NT2/D1 (cell line): ENCODE results near the gene WDR70.
"Not testable (repeated sequence)": the region's sequence is repeated elsewhere in the genome, so short reads cannot be mapped to it uniquely, and the experiment has no call there.

ENCODE experiments used
- DNase-seq: peaks from one replicate; pipeline ENCODE4 v3.0.0-alpha.2; 2011; ENCODE audit warnings: low read depth, low spot score
- H3K27me3 ChIP-seq: 2 replicates; pipeline ENCODE4 v1.6.0; 2011; ENCODE audit warnings: mild to moderate bottlenecking; ENCODE audit not compliant: insufficient read length, insufficient read depth
- H3K36me3 ChIP-seq: 2 replicates; pipeline ENCODE4 v1.6.1; 2011; ENCODE audit warnings: mild to moderate bottlenecking, low read length, mixed read lengths; ENCODE audit not compliant: insufficient read depth, insufficient read length
- H3K4me1 ChIP-seq: 2 replicates; pipeline ENCODE4 v1.5.1; 2011; ENCODE audit not compliant: insufficient read depth, insufficient read length
- H3K4me3 ChIP-seq: 2 replicates; pipeline ENCODE4 v1.5.1; 2011; ENCODE audit warnings: low read depth; ENCODE audit not compliant: insufficient read length
- H3K9ac ChIP-seq: 2 replicates; pipeline ENCODE4 v1.6.0; 2011; ENCODE audit warnings: low read depth; ENCODE audit not compliant: insufficient read length
- H3K9me3 ChIP-seq: 2 replicates; pipeline ENCODE4 v1.5.1; 2011; ENCODE audit warnings: mild to moderate bottlenecking, low read length; ENCODE audit not compliant: insufficient read depth
- SUZ12 ChIP-seq: IDR thresholded peaks from 2 replicates; pipeline ENCODE4 v1.6.1; 2011; ENCODE audit not compliant: insufficient read length, insufficient read depth; ENCODE audit errors: extremely low read depth
- YY1 ChIP-seq: IDR thresholded peaks from 2 replicates; pipeline ENCODE4 v1.6.1; 2011; ENCODE audit not compliant: insufficient read length, insufficient read depth
- ZNF274 ChIP-seq: IDR thresholded peaks from 2 replicates; pipeline ENCODE4 v1.6.1; 2011; ENCODE audit warnings: mild to moderate bottlenecking, low read depth, low read length

The WDR70 gene

GRCh38 chr5:37786862-37787519 is 407.9 kb downstream of the WDR70 start:
- no peak for DNase-seq
- Histone ChIP-seq H3K36me3 (no peaks in the 10 kb centered on the region), H3K4me3 (no peak overlapping the region), H3K9me3 (peaks cover 6% of the 10 kb centered on the region; the same call in 1 of the 2 replicates), H3K27me3 (no peaks in the 10 kb centered on the region), H3K4me1 (no peaks in the 10 kb centered on the region), H3K9ac (no peak overlapping the region)
- no peak for TF ChIP-seq SUZ12
- no peak for TF ChIP-seq ZNF274
- no peak for TF ChIP-seq YY1

GRCh38 chr5:37787742-37788141 is 408.6 kb downstream of the WDR70 start:
- Histone ChIP-seq H3K4me3 (no peak overlapping the region), H3K9ac (no peak overlapping the region), H3K9me3 (peaks cover 6% of the 10 kb centered on the region; the same call in 1 of the 2 replicates), H3K27me3 (no peaks in the 10 kb centered on the region), H3K4me1 (no peaks in the 10 kb centered on the region), H3K36me3 (no peaks in the 10 kb centered on the region)
- TF ChIP-seq YY1 (no peak), ZNF274 (no peak), SUZ12 (no peak)
- DNase-seq: no peak

GRCh38 chr5:37789991-37790390 is 410.9 kb downstream of the WDR70 start:
- H3K27me3 ChIP-seq: no peaks in the 10 kb centered on the region
- H3K9ac ChIP-seq: no peak overlapping the region
- H3K4me1 ChIP-seq: no peaks in the 10 kb centered on the region
- no peak overlapping the region for H3K4me3 ChIP-seq
- no peak for DNase-seq
- no peak for TF ChIP-seq YY1
- TF ChIP-seq ZNF274: no peak
- TF ChIP-seq SUZ12: no peak
- no peaks in the 10 kb centered on the region for H3K36me3 ChIP-seq
- peaks cover 6% of the 10 kb centered on the region; the same call in 1 of the 2 replicates for H3K9me3 ChIP-seq

- Histone ChIP-seq H3K36me3 (no peaks in the 10 kb centered on the region), H3K4me1 (no peaks in the 10 kb centered on the region), H3K27me3 (no peaks in the 10 kb centered on the region), H3K9me3 (peaks cover 6% of the 10 kb centered on the region; the same call in 1 of the 2 replicates), H3K9ac (no peak overlapping the region), H3K4me3 (no peak overlapping the region)
- DNase-seq: no peak
- TF ChIP-seq ZNF274 (no peak), SUZ12 (no peak), YY1 (no peak)
These were observed 412.2 kb downstream of the WDR70 start for GRCh38 chr5:37791321-37791720.

DNA sequence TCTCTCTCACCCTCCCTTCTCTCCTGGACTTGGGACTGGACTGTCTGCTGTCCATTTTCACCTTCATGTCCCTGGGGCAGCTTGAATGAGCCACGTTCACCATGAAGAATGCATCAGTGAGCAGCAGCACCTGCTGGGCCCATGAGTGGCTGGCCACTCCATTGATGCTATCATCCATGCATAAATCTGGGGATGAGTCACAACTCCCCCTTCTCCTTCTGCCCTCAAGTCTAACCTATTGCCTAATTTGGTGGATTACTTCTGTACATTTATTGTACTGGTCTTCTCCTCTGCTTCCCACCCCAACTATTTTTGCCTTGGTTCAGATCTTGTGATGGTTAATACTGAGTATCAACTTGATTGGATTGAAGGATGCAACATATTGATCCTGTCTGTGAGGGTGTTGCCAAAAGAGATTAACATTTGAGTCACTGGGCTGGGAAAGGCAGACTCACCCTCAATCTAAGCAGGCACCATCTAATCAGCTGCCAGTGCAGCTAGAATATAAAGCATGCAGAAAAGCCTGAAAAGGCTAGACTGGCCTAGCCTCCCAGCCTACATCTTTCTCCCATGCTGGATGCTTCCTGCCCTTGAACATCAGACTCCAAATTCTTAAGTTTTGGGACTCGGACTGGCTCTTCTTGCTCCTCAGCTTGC is 414.0 kb downstream of the WDR70 start:
- H3K27me3 ChIP-seq: no peaks in the 10 kb centered on the region
- DNase-seq: no peak
- peaks cover 6% of the 10 kb centered on the region; the same call in 1 of the 2 replicates for H3K9me3 ChIP-seq
- no peaks in the 10 kb centered on the region for H3K36me3 ChIP-seq
- H3K4me3 ChIP-seq: no peak overlapping the region
- H3K4me1 ChIP-seq: no peaks in the 10 kb centered on the region
- TF ChIP-seq SUZ12 (no peak), ZNF274 (no peak), YY1 (no peak)
- H3K9ac ChIP-seq: no peak overlapping the region

DNA sequence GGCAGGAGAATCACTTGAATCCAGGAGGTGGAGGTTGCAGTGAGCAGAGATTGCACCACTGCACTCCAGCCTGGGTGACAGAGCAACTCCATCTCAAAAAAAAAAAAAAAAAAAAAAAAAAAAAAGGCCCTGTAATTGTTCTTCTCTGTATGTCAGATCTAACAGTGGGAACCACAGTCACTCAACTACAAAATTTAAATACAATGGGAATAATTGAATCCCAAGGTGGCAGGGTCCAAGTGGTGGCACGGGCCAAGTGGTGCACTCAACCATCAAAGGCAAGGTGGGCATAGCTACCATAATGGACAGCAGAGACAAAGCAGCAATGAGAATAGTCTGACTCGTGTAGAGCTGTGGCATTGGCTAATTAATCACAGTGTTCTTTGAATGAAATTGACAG is 416.2 kb downstream of the WDR70 start:
- H3K4me1 ChIP-seq, DNase-seq, H3K9ac ChIP-seq, H3K4me3 ChIP-seq, H3K36me3 ChIP-seq, H3K9me3 ChIP-seq, H3K27me3 ChIP-seq: not testable (repeated sequence)

- H3K9me3 ChIP-seq, DNase-seq: not testable (repeated sequence)
These were observed 417.3 kb downstream of the WDR70 start for GRCh38 chr5:37796435-37796834.

More at GRCh38 chr5:37796435-37796834, 417.3 kb downstream of the WDR70 start:
- H3K4me3 ChIP-seq, H3K27me3 ChIP-seq, H3K4me1 ChIP-seq, H3K9ac ChIP-seq, H3K36me3 ChIP-seq: not testable (repeated sequence)
